Right atrium auricular region (tissue), 2 donors: ENCODE results near the gene TRIP10. TPM values are rescaled to one million over a fixed set of nuclear protein-coding genes. Genes with fewer than 3 reads are reported as not detected.
"Not testable (repeated sequence)": the region's sequence is repeated elsewhere in the genome, so short reads cannot be mapped to it uniquely, and the experiment has no call there.

Experiments
- DNase-seq: peaks from one replicate; pipeline ENCODE4 v3.0.0-alpha.2; 2019; ENCODE audit warnings: low spot score
- H3K27ac ChIP-seq, 2 donors: fragments of 200-600 bp; sonication (generic); 1 replicate in 1 of 2; 2 replicates in 1 of 2; pipeline ENCODE4 v1.5.1; 2016 to 2019
- H3K27me3 ChIP-seq, 2 donors: fragments of 200-600 bp; sonication (generic); one replicate each; pipeline versions ENCODE4 v1.5.1 to v1.6.0; 2017 to 2019
- H3K36me3 ChIP-seq: fragments of 200-600 bp; sonication (generic); one replicate; pipeline ENCODE4 v1.5.1; 2016
- H3K4me1 ChIP-seq, 2 donors: fragments of 200-600 bp; sonication (generic); one replicate each; pipeline versions ENCODE4 v1.5.1 to v1.6.0; 2017 to 2019
- H3K4me3 ChIP-seq, 2 donors: fragments of 200-600 bp; sonication (generic); 1 replicate in 1 of 2; 2 replicates in 1 of 2; pipeline ENCODE4 v1.5.1; 2017 to 2019; ENCODE audit warnings: mild to moderate bottlenecking in 1 of 2, moderate library complexity in 1 of 2
- H3K9me3 ChIP-seq, 2 donors: fragments of 200-600 bp; sonication (generic); one replicate each; pipeline ENCODE4 v1.5.1; 2019
- total RNA-seq, 2 donors: library from RNA; depleted of rRNA; stranded (reverse); fragments of >200 nt; gene quantifications; one replicate each; pipeline ENCODE4 v1.1.0, GENCODE V29; 2016
- TF ChIP-seq, protein P1 (sequence below), 2 donors: fragments of 200-600 bp; sonication (generic); IDR thresholded peaks; one replicate each; pipeline ENCODE4 v1.5.1; 2019; ENCODE audit warnings: antibody characterized with exemption in 2 of 2

Gene TRIP10
- total RNA-seq, 2 donors from 2014 or later = 39.6 to 65.3 TPM

DNA sequence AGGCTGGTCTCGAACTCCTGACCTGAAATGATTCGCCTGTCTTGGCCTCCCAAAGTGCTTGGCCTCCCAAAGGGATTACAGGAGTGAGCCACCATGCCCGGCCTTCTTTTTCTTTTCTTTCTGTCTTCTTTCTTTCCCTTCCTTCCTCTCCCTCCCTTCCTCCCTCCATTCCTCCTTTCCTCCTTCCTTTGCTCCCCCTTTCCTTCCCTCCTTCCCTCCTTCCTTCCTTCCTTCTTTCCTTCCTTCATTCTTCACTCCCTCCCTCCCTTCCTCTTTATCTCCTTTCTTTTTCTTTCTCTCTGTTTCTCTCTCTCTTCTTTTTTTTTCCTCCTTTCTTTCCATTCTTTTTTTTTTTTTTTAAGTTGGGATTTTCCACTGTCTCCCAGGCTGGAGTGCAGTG is 31.1 kb upstream of the TRIP10 start:
- Histone ChIP-seq H3K4me3 (no peak overlapping the region), H3K27ac (no peak overlapping the region), H3K27me3 (no peaks in the 10 kb centered on the region), H3K9me3 (no peaks in the 10 kb centered on the region), H3K36me3 (no peaks in the 10 kb centered on the region), H3K4me1 (no peaks in the 10 kb centered on the region)
- TF ChIP-seq, protein P1, sequence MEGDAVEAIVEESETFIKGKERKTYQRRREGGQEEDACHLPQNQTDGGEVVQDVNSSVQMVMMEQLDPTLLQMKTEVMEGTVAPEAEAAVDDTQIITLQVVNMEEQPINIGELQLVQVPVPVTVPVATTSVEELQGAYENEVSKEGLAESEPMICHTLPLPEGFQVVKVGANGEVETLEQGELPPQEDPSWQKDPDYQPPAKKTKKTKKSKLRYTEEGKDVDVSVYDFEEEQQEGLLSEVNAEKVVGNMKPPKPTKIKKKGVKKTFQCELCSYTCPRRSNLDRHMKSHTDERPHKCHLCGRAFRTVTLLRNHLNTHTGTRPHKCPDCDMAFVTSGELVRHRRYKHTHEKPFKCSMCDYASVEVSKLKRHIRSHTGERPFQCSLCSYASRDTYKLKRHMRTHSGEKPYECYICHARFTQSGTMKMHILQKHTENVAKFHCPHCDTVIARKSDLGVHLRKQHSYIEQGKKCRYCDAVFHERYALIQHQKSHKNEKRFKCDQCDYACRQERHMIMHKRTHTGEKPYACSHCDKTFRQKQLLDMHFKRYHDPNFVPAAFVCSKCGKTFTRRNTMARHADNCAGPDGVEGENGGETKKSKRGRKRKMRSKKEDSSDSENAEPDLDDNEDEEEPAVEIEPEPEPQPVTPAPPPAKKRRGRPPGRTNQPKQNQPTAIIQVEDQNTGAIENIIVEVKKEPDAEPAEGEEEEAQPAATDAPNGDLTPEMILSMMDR (IDR thresholded peaks at IDR 0.05) = no peak
- no peak for DNase-seq

DNA sequence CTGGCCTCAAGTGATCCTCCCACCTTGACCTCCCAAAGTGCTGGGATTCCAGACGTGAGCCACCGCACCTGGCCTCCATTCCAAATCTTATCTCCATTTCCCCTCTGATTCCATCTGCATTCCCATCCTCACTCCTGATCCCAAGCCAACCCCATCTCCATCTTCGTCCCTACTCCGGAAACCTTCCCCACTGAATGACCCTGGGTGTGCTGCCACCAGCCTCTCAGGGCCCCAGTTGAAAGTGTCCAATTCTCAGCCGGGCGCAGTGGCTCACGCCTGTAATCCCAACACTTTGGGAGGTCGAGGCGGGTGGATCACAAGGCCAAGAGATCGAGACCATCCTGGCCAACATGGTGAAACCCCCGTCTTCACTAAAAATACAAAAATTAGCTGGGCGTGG is 30.6 kb upstream of the TRIP10 start:
- H3K27ac ChIP-seq, H3K27me3 ChIP-seq, DNase-seq, H3K9me3 ChIP-seq, H3K36me3 ChIP-seq, H3K4me3 ChIP-seq, H3K4me1 ChIP-seq: not testable (repeated sequence)

DNA sequence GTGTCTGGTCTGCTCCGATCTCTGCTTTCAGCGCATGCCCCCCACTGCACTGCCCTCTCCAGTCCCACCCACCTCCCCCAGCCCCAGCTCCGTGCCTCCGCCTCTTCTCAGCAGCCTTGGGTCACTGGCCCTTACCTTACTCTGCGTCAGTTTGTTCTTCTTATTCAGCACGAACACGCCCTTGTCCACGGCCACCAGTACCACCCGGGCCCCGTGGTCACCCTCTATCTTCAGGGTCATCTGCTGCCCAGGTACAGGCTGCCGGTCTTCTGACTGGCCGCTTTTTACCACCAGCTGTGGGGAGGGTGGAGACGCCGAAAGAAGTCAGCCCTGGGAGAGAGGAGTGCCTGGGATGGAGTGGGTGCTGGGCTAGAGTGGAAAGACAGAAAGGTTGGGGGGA is 29.9 kb upstream of the TRIP10 start:
- Histone ChIP-seq H3K4me3 (no peak overlapping the region), H3K27me3 (no peaks in the 10 kb centered on the region), H3K36me3 (no peaks in the 10 kb centered on the region), H3K4me1 (no peaks in the 10 kb centered on the region), H3K9me3 (no peaks in the 10 kb centered on the region), H3K27ac (no peak overlapping the region)
- TF ChIP-seq, protein P1 (IDR thresholded peaks at IDR 0.05) = no peak
- DNase-seq = no peak

DNA sequence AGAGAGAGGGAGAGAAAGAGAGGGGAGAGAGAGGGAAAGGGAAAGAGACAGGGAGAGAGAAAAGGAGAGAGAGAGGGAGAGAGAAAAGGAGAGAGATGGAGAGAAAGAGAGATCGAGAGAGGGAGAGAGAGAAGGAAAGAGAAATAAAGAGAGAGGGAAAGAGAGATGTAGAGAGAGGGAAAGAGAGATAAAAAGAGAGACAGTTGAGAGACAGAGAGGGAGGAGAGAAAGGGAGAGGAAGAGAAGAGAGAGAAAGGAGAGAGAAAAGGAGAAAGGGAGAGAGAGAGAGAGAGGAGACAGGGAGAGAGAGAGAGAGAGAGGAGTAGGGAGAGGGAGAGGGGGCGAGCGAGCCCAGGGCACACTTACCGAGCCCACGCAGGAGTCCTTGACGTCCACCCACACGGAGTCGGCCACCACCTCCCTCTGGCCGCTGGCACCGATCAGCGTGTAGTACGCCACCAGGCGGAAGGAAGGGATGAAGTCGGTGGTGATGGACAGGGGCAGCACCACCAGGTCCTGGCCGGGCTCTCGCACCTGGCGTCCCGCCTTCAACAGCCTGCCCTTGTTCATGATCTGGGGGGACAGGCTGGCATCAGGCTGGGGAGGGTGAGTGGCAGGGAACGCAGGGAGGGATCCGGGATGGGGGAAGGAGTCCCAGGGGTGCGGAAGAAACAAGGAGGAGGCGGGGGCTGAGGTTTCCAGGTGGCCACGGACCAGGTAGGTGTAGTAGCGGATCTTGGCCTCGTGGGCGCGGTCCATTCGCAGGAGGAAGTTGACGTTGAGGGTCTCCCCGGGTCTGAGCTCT is 29.0 kb upstream of the TRIP10 start:
- no peak overlapping the region for H3K4me3 ChIP-seq
- H3K9me3 ChIP-seq = no peaks in the 10 kb centered on the region
- no peaks in the 10 kb centered on the region for H3K4me1 ChIP-seq
- TF ChIP-seq, protein P1 (IDR thresholded peaks at IDR 0.05) = no peak
- H3K27ac ChIP-seq = no peak overlapping the region
- no peak for DNase-seq
- no peaks in the 10 kb centered on the region for H3K27me3 ChIP-seq
- H3K36me3 ChIP-seq = no peaks in the 10 kb centered on the region

DNA sequence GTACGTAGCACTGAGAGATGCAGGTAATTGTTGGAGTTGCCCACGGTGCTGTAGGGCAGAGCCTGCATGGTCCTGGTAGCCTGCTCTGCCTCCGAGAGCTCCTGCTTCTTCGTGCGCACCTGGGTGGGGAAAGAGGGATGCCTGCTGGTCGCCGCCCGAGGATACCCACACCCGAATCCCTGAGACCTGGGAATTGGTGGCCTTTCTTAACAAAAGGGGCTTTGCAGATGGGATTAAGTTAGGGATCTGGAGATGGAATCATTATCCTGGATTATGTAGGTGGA is 28.5 kb upstream of the TRIP10 start:
- no peaks in the 10 kb centered on the region for H3K36me3 ChIP-seq
- no peaks in the 10 kb centered on the region for H3K4me1 ChIP-seq
- no peaks in the 10 kb centered on the region for H3K27me3 ChIP-seq
- no peak overlapping the region for H3K4me3 ChIP-seq
- TF ChIP-seq, protein P1 (IDR thresholded peaks at IDR 0.05) = no peak
- no peaks in the 10 kb centered on the region for H3K9me3 ChIP-seq
- DNase-seq = no peak
- H3K27ac ChIP-seq = no peak overlapping the region

DNA sequence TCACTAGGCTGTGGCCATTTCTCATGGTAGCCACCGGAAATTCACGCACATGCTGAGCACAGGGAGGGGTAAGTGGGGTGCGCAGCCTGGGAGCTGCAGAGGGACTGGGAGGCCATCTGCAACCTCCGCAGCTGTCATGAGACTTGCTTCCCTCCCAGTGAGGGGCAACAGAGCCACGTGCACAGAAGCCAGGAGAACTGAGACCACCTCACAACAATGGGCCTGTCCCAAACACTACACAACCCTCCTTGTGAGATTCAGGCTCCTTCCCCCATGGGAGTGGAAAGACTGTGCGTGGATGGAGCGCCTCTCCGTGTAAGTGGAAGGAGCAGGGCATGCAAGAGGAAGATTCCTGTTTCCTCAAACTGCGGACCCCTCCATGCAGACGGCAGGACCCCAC is 27.9 kb upstream of the TRIP10 start:
- H3K4me3 ChIP-seq = no peak overlapping the region
- TF ChIP-seq, protein P1 (IDR thresholded peaks at IDR 0.05) = no peak
- H3K9me3 ChIP-seq = no peaks in the 10 kb centered on the region
- no peak for DNase-seq
- H3K27ac ChIP-seq = no peak overlapping the region
- H3K4me1 ChIP-seq = no peaks in the 10 kb centered on the region
- no peaks in the 10 kb centered on the region for H3K36me3 ChIP-seq
- H3K27me3 ChIP-seq = no peaks in the 10 kb centered on the region
